GM12875 (cell line): ENCODE measurements around the gene RBP4.

Source experiments
- H3K4me3 ChIP-seq: one replicate; pipeline ENCODE4 v1.5.1; 2011; ENCODE audit warnings: low read depth, low read length, control low read depth
- TF ChIP-seq, protein P1 (sequence below): IDR thresholded peaks from 2 replicates; pipeline ENCODE4 v1.5.1; 2011; ENCODE audit warnings: low read depth, mild to moderate bottlenecking, control low read depth, inconsistent platforms, low read length, moderate library complexity, borderline replicate concordance; ENCODE audit not compliant: insufficient read depth

Gene RBP4

DNA sequence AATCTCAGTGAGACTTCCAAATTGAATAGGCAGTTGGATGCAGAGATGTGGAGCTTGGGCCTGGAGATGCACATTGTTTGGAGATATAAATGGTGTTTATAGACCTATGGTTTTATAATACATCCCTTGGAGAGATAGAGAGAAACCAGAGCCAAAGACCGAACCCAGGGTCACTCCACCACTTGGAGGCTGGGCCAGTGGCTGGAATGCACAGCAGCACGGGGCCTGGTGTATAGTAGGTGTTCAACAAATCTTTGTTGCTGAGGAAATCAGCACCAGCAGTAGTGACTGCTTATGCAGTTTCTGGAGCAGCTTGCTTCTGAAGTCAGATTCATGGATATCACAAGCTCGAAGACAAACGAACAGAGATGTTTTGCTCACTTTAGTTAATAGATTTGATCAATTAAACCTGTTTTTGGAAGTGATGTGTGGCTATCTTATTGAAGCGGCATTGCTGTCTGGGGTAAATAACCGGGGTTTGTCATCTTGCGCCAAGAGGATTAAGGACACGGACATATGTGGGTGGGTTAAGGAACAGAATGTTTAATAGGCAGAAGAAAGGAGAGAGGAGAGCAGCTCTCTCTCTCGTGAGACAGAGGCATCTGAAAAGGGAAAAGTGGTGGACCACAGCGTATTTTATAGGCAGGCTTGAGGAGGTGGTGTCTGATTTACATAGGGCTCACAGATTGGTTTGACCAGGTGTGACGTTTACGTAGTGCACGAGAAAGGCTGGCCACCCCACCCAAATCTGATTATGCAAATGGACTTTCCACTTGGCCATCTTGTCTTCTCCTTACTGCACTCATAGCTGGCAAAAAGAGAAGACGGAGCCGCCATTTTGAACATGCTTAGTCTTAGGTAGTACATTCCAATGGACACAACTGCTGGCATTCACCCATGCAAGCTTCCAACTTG lies 11.1 kb downstream of the RBP4 start:
- TF ChIP-seq, protein P1, sequence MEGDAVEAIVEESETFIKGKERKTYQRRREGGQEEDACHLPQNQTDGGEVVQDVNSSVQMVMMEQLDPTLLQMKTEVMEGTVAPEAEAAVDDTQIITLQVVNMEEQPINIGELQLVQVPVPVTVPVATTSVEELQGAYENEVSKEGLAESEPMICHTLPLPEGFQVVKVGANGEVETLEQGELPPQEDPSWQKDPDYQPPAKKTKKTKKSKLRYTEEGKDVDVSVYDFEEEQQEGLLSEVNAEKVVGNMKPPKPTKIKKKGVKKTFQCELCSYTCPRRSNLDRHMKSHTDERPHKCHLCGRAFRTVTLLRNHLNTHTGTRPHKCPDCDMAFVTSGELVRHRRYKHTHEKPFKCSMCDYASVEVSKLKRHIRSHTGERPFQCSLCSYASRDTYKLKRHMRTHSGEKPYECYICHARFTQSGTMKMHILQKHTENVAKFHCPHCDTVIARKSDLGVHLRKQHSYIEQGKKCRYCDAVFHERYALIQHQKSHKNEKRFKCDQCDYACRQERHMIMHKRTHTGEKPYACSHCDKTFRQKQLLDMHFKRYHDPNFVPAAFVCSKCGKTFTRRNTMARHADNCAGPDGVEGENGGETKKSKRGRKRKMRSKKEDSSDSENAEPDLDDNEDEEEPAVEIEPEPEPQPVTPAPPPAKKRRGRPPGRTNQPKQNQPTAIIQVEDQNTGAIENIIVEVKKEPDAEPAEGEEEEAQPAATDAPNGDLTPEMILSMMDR = no peak
- no peak overlapping the region for H3K4me3 ChIP-seq

DNA sequence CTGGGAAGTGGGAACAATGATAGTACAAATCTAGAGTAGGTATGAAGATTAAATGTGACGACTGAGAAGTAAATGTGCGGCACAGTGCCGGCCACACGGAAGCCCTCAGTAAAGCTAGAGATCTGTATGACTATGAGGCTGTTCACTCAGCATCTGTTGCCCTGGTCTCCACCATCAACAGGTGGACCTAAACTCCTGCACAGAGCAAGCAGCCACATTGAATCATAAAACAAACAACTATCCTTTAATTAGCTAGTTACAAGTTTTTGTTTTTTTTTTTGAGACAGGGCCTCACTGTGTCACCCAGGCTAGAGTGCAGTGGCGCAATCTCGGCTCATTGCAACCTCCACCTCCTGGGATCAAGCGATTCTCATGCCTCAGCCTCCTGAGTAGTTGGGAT lies 16.6 kb downstream of the RBP4 start:
- no peak overlapping the region for H3K4me3 ChIP-seq
- TF ChIP-seq, protein P1 = no peak

DNA sequence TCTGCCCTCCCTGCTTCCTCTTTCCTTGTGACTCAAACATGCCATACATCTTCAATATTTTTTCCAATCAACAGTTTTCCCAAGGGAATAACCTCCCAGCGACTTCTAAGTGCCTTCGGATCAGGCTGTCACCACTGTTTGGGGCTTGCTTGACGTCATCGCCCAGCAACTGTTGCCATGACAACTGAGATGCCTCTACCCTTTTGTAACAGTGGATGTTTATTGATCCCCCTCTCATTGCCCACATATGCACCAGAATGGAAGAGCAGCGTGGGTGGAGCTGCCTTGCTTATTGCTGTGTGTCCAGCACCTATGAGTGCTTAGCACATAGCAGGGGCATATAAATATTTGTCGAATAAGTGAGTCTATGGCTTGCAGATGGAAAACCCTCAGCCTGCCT lies 20.2 kb downstream of the RBP4 start:
- H3K4me3 ChIP-seq = no peak overlapping the region
- TF ChIP-seq, protein P1 = no peak

- TF ChIP-seq, protein P1 = no peak
- no peak overlapping the region for H3K4me3 ChIP-seq
These were observed 20.9 kb downstream of the RBP4 start for GRCh38 chr10:93579985-93580711.

DNA sequence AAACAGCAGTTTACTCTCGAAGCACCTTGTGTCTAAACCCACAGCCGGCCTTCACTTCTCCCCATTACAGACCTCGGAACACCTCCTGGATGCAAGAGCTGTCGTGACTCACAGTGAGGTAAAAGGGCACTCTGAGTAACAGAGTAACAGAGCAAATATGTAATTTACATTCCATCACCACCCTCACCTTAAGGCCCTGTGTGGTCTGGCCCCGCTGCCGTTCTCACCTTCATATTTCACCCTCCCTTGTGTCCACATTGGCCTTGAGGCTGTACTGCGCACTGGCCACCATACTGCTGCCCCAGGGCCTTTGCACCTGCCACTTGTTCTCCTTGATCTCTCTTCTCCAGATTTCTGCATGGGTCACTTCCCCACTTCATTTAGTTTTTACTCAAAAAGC lies 21.9 kb downstream of the RBP4 start:
- H3K4me3 ChIP-seq = no peak overlapping the region
- TF ChIP-seq, protein P1 = no peak

- no peak overlapping the region for H3K4me3 ChIP-seq
- TF ChIP-seq, protein P1 = no peak
These were observed 23.5 kb downstream of the RBP4 start for GRCh38 chr10:93577565-93577964.
